T-helper 2 cell (primary cell): ENCODE data around the gene CKS1B.

Experiments used
- DNase-seq, 5 experiments: peaks; one replicate each; pipeline versions ENCODE4 v3.0.0 to v3.0.0-alpha.2; 2012 to 2022

The CKS1B gene

DNA sequence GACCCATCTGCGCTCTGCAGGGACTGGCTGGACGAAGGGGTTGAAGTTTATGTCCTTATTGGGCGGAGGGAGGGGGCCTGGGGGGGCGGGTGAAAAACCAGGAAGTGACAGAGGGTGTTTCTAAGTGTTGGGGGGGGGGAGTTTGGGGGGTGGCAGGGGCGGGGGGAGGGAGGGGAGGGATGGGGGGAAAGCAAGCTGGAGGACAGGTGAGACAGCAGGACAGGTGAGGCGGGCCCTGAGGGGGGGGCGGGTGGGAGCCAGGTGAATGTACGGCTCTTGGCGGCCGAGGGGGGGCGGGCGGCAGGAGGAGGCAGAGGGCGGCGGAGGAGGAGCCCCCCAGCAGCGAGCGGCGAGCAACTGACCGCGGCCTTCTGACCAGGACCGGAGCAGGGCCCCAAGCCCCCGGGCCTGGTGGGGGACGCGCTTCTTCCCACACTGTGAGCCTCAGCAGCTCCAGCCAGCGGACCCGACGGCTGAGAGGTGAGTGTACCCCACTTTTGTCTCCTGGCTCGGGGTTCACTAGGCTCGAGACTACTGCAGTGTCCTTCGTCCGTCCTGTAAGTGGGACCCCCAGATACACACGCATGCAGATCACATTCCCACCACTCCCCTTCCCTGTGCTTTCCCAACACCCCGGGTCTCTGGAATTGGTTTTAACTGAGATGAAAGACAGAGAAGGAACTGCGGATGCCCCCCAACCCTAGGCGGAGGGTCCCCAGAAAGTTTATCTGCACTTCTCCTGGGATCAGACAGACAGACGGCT, 28.2 kb downstream of the CKS1B start, which contains the start of gene ZBTB7B:
ZBTB7B (plus strand) TSS at position 339 of the 763 bp plus-strand sequence. CDS start 11,859 bp downstream, outside the sequence.
- DNase-seq = no peak

DNA sequence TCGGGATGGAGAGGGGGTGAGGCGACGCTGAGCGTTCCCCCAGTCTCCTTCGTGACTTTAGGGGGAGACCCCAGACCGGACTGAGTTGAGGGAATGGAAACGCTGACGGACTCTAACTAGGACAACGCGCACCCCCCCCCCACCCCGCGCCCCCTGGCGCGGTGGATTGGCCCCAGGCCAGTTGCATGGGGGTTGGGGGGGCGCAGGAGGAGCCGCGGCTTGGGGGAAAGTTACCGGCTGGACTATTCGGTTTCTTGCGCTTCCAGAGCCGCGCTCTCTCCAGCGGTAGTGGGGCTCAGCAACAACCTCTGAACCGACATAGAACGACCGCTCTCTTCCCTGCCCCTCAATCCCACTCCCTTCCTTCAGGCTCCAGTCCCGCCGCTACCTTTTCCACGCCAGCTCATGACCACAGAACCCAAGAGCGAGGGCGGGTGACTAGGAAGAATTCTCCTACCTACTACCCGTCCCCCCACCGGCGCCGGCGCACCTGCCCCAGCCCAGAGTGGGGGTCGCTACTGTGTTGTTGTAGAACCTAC, 28.8 kb downstream of the CKS1B start:
- DNase-seq = no peak

GRCh38 chr1:155003766-155004351, 29.4 kb downstream of the CKS1B start:
- DNase-seq = peak in 1 of 5 experiments; percentile 50

DNA sequence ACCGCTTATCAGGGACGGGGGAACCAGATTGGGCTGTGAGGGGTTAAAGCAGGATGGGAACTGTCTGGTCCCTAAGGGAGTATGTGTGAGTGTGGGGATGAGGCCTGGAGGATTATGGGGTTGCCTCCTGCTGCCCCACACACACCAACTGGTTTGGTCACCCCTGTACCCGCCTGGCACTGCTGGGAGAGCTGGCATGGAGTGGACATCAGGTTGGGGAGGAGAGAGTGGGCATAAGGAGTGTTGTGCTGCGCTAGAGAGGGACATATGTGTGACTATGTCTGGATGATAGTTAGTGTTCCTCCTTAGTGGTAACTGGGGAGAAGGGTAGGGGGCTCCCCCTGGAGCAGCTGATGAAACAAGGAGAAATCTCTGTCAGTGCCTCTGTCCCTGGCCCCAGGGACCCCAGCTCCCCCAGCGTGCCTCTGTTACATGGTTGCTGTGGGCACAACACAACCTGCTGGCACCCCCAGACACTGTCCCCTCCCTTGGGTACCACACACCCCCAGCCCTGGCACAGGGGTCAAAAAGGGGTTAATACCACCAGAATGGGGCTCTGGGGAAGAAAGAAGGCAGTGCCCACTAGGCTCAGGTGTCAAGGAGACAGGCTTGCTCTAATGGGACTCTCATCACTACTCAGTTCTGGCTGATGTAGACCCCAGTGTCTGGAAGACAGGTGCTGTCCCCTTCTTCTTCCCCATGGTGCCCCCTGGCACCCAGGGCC, 30.0 kb downstream of the CKS1B start:
- DNase-seq = no peak

- peak in 2 of 5 experiments; percentile 13 to 52 for DNase-seq
These were observed 30.9 kb downstream of the CKS1B start for GRCh38 chr1:155005076-155006011.

DNA sequence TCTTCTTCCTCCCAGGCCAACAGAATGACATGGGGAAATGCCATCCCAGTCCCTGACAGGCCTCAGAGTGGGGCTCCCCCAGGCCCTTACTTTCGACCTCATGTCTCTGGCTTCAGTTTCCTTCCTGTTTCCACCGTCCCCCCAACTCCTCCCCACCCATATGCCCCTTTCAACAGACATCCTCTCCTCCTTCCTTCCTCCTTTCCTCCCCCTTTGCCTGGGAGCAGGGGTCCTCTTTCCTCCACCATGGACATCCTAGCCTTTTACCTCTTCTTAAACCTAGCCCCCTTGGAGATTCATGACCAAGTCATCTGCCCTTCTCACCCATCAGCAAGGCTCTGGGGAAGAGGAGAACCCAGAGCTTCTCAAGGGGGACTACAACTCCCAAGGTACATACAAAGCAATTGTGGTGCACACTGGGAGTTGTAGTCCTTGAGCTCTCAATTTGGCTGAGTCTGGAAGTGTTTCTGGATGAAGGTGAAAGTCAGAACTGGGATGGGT, 32.2 kb downstream of the CKS1B start:
- peak in 2 of 5 experiments; percentile 24 to 73 for DNase-seq

DNA sequence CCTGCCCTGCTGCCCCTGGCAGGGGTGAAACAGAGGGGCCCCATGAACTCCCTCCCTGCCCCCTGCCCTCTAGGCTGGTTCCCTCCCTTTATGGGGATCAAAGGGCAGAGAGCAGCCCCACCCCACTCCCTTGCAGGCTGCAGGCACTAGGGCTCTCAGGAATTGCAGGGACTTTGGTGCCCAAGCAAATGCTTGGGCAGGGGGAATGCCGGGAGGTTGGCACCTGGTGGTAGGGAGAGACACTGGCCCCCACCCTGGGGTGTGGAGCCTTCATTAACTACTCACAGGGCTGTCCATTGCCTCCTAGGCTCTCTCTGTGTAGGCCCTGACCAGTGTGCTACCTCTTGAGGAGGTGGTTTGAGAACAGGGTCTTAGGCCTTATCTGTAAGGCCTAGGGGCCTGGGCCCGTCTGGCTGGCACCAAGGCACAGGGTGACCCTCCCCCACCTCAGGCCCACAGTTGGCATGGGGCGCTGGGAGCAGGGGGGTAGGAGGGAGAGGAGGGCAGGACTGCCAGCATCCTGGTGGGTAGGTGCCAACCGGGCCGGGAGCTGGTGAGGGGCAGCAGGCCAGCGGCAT, 32.9 kb downstream of the CKS1B start:
- DNase-seq = no peak

- DNase-seq = peak in 2 of 5 experiments; percentile 48 to 85
These were observed 33.8 kb downstream of the CKS1B start for GRCh38 chr1:155008015-155008941.

DNA sequence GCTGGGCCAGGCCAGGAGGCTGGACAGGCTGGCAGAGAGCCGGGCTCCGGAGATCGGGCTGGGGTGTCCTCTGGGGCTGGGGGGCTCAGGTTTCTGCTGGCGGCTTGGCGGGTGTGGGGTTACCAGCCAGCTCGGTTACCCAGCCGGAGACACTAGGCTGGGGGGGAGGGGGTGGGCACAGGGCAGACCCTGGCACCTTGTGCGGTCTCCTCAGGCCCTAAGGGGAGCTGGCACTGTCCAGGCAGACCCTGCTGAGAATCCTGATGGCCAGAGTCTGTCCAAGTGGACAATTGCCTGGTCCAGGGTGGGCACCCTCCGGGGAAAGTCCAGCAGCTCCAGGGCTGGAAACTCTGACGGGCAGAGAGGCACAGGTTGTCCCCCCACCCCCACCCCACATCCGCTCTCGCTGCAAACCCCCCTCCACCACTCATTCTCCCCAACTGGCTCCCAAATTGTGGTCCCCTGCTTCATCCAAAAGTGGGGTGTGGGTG, 34.8 kb downstream of the CKS1B start:
- peak in 1 of 5 experiments; percentile 65 for DNase-seq

GRCh38 chr1:155009742-155010141, 35.3 kb downstream of the CKS1B start:
- DNase-seq = no peak

- peak in 1 of 5 experiments; percentile 71 for DNase-seq
These were observed 35.9 kb downstream of the CKS1B start for GRCh38 chr1:155010211-155010918.

GRCh38 chr1:155011004-155011416, 36.5 kb downstream of the CKS1B start:
- DNase-seq = no peak

GRCh38 chr1:155011437-155012025, 37.0 kb downstream of the CKS1B start:
- no peak for DNase-seq

DNA sequence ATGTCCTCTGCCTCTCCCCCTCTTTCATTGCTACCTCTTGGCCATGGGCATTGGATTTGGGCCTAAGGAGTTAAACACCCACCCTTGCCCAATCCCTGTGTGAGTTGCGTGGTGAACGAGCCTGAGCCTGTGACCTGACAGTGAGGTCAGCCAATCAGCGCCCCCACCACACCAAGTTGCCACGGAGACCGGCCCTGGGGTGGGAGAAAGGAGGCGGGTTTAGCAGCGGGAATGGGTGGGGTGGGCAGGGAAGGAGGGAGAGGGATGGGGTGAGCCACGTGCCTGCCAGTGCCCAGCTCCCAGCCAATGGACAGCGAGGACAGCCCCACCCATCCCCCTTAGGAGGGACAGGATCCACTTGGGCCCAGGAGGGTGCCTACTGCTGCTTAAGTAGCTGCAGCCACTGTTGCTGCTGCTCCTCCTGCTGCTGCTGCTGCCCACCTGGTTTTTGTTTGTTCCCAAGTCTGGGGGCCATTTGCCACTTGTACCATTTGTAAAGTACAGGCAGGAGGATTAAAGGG, 37.6 kb downstream of the CKS1B start:
- peak in 1 of 5 experiments; percentile 74 for DNase-seq

DNA sequence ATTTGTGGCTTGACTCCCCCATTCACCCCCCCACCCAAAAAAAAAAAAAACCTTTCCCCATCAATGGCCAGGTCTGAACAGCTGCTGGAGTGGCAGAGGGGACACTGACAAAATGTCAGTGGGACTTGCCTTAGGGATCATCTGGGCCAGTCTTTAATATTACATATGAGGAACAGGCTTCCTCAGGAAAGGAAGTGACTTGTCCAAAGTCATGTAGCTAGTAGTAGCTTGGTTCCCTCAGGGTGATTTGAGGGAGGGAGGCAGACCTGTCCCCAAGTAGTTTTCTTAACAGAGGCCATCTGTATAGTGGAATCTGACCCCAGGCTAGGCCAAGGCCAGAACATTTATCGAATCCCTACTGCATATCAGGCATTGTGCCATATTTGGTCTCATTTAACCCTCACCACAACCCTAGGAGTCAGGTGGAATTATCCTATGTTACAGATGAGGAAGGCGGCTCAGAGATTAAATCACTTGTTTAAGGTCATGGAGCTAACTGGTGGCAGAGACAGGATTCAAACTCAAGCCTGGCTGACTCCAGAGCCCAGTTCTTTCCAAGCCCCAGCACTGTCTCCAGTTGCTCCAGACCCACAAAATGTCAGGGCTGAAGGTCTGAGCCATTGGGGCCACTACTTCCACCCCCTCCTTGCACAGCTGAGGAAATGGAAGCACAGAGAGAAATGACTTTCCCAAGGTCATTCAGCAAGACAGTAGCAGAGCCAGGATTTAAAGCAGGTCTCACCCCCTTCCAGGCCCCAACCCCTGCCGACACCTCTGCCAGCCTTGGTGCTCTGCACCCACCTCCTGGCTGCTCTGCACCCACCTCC, 38.5 kb downstream of the CKS1B start:
- no peak for DNase-seq

DNA sequence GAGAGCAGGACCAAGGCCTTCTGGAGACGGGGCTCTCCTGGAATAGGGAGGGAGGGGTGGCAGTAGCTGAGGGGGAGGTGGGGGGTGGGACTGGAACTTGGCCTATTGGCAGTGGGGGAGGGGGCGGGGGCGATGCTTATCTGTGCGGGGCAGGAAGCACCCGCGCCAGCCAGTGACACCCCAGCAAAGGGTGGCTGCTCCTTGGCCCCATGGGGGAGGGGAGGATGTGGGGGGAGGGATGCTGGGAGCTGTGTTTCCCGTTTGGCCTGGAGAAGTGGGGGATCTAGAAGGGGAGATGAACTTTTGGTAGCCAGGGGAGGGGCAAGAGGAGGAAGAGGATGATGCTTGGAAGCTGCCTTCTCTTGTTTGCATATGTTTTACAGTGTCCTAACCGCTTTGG, 39.2 kb downstream of the CKS1B start:
- peak in 2 of 5 experiments; percentile 39 to 81 for DNase-seq

DNA sequence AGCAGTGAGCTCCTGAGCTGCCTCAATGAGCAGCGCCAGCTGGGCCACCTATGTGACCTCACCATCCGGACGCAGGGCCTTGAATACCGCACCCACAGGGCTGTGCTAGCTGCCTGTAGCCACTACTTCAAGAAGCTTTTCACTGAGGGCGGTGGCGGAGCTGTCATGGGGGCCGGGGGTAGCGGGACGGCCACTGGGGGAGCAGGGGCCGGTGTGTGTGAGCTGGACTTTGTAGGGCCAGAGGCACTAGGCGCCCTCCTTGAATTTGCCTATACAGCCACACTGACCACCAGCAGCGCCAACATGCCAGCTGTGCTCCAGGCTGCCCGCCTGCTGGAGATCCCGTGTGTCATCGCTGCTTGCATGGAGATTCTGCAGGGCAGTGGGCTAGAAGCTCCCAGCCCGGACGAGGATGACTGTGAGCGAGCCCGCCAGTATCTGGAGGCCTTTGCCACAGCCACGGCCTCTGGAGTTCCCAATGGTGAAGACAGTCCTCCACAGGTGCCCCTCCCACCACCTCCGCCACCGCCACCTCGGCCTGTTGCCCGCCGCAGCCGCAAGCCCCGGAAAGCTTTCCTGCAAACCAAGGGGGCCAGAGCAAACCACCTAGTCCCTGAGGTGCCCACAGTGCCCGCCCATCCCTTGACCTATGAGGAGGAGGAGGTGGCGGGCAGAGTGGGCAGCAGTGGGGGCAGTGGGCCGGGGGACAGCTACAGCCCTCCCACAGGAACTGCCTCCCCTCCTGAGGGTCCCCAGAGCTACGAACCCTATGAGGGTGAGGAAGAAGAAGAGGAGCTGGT, 40.4 kb downstream of the CKS1B start:
- no peak for DNase-seq
